Measurements from ENCODE around the gene CKAP2L. TPM values are rescaled to one million over a fixed set of nuclear protein-coding genes. Genes with fewer than 3 reads are reported as not detected.

CKAP2L gene
- total RNA-seq, 1 donor from 2014 or later, result not detected

DNA sequence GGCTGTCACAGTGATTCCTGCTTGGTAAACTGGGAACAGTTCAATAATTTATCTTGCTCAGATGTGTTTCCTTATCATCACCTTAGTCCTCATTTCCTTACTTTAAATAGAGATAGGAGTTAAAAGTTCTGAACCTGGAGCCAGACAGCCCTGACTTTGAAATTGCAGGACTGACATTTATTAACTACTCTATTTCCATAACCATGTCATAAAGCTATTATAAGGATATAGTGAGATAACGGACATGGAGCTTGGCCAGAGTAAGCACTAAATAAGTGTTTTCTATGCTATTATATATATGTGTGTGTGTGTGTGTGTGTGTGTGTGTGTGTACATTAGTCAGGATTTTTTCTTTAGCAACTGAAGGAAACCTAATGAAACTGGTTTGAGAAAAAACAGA lies 30.5 kb downstream of the CKAP2L start:
- DNase-seq (ENCODE audit: low spot score in 2 of 2), result no peak
- TF ChIP-seq, protein P1, sequence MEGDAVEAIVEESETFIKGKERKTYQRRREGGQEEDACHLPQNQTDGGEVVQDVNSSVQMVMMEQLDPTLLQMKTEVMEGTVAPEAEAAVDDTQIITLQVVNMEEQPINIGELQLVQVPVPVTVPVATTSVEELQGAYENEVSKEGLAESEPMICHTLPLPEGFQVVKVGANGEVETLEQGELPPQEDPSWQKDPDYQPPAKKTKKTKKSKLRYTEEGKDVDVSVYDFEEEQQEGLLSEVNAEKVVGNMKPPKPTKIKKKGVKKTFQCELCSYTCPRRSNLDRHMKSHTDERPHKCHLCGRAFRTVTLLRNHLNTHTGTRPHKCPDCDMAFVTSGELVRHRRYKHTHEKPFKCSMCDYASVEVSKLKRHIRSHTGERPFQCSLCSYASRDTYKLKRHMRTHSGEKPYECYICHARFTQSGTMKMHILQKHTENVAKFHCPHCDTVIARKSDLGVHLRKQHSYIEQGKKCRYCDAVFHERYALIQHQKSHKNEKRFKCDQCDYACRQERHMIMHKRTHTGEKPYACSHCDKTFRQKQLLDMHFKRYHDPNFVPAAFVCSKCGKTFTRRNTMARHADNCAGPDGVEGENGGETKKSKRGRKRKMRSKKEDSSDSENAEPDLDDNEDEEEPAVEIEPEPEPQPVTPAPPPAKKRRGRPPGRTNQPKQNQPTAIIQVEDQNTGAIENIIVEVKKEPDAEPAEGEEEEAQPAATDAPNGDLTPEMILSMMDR (IDR thresholded peaks at IDR 0.05), result no peak
- Histone ChIP-seq H3K4me1 (no peaks in the 10 kb centered on the region), H3K27ac (no peak overlapping the region), H3K36me3 (no peaks in the 10 kb centered on the region), H3K9me3 (no peaks in the 10 kb centered on the region), H3K4me3 (no peak overlapping the region), H3K27me3 (no peaks in the 10 kb centered on the region)
- intact Hi-C loops (cut with DNase I), result no loop called here

GRCh38 chr2:112733456-112733855 lies 31.0 kb downstream of the CKAP2L start:
- Histone ChIP-seq H3K9me3 (no peaks in the 10 kb centered on the region), H3K36me3 (no peaks in the 10 kb centered on the region), H3K27ac (no peak overlapping the region), H3K4me1 (no peaks in the 10 kb centered on the region), H3K27me3 (no peaks in the 10 kb centered on the region), H3K4me3 (no peak overlapping the region)
- intact Hi-C loops (cut with DNase I), result no loop called here
- no peak for DNase-seq (ENCODE audit: low spot score in 2 of 2)
- TF ChIP-seq, protein P1 (IDR thresholded peaks at IDR 0.05), result no peak

DNA sequence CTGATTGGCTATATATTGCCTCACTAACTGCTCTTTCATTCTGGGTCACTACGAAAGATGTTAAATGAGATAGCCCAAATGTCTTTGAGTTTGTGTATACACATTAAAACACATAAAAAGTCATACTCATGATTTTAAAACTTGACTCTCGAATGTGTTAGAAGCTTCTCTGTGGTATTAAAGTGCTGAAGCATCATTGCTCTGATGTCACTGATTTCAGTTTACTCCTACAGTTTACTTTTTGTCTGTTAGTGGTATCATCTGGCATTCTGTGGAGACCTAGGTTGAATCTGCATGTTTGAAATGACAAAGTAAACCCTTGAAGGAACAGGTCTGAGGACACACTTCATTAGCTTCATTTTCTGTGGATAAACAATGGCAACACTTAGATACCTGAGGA lies 32.9 kb downstream of the CKAP2L start:
- DNase-seq (ENCODE audit: low spot score in 2 of 2), result no peak
- TF ChIP-seq, protein P1 (IDR thresholded peaks at IDR 0.05), result no peak
- H3K9me3 ChIP-seq, result no peaks in the 10 kb centered on the region
- H3K27ac ChIP-seq, result no peak overlapping the region
- H3K36me3 ChIP-seq, result no peaks in the 10 kb centered on the region
- intact Hi-C loops (cut with DNase I), result no loop called here
- H3K4me3 ChIP-seq, result no peak overlapping the region
- H3K4me1 ChIP-seq, result no peaks in the 10 kb centered on the region
- no peaks in the 10 kb centered on the region for H3K27me3 ChIP-seq

DNA sequence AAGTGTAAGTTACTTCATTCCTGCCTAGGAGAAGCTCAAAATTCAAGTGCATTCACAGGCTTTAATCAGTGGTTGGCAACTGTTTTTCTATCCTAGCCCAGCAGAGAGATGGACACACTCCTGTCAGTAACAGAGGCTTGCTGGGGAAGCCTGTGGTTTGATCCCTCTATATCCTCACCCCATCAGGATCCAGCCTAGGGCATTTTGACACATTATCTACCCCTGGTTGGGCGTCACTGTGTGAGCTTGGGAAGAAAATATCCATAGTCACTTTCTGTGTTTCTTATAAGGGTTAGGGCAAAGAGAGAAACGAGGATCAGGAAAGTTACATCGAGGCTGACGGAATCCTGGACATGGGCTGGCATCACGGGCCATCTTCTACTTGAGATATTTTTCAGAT lies 33.6 kb downstream of the CKAP2L start:
- no peaks in the 10 kb centered on the region for H3K27me3 ChIP-seq
- H3K9me3 ChIP-seq, result no peaks in the 10 kb centered on the region
- TF ChIP-seq, protein P1 (IDR thresholded peaks at IDR 0.05), result no peak
- H3K4me3 ChIP-seq, result no peak overlapping the region
- H3K4me1 ChIP-seq, result no peaks in the 10 kb centered on the region
- DNase-seq (ENCODE audit: low spot score in 2 of 2), result no peak
- H3K36me3 ChIP-seq, result no peaks in the 10 kb centered on the region
- intact Hi-C loops (cut with DNase I), result no loop called here
- H3K27ac ChIP-seq, result no peak overlapping the region

DNA sequence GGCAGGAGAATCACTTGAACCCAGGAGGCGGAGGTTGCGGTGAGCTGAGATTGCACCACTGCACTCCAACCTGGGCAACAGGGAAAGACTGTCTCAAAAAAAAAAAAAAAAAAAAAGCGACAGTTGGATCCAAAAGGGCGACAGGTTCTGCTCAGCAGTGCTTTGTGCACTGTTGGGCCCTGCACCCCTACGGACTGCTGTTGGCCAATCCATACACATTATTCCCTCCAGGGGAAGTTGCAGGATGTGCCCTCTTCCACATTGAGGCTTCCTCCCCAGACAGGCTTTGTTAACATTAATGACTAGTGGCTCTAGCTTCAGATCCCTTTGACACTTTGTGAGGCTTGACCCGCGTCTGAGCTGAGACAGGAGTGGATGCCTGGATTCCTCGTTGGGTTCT lies 34.2 kb downstream of the CKAP2L start:
- TF ChIP-seq, protein P1 (IDR thresholded peaks at IDR 0.05), result no peak
- Histone ChIP-seq H3K9me3 (no peaks in the 10 kb centered on the region), H3K27ac (no peak overlapping the region), H3K27me3 (no peaks in the 10 kb centered on the region), H3K36me3 (no peaks in the 10 kb centered on the region), H3K4me1 (no peaks in the 10 kb centered on the region), H3K4me3 (no peak overlapping the region)
- intact Hi-C loops (cut with DNase I), result no loop called here
- DNase-seq (ENCODE audit: low spot score in 2 of 2), result no peak

All from ascending aorta (tissue), 2 donors.